DMS153 treated with DMSO at 0.1 percent for 48 hours (cell line): ENCODE measurements around the gene SKIDA1.
A peak's percentile ranks its signal among the peaks of the same experiment; 100 is the strongest.

ENCODE experiments used
- DNase-seq: peaks from one replicate; lab custom pipeline; 2025; ENCODE audit not compliant: unreplicated experiment; lab: John Stamatoyannopoulos, UW

Gene SKIDA1

GRCh38 chr10:21529032-21529910 lies 3.8 kb upstream of the SKIDA1 start:
- no peak for DNase-seq

DNA sequence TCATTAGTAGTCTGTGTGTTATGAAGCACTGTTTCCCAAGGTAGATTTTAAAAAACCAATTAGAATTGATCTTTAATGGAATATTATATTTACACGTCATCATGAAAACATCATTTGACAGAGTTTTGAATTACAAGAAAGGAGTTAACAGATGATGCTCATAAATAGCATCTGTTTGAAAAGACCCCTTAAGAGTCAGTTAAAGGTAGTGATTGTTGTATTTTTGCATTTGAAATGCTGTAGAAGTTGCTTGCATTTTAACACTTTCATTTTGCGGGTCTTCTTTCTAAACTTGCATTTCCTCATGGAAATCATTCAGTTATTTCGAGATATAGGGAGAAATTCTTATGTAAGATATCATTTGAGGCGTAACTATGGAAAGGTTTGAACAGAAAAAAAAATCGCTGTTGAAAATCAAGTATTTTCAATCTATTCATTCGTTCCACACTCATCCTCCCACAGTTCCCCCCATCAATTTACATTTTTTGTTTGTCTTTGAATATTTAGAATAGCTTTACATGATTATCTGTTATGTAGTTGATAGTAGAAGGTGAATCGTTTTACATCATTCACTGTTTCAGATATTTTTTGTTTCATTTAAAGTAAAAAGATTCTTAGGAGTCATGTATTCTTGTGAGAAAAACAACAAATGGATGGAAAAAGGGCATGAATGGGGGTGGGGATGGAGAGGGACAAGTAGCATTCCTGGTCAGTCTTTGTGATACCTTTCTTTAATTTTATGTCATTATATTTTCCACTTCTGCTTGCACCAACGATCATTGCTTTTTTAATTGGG lies 3.0 kb upstream of the SKIDA1 start:
- no peak for DNase-seq

- peak; percentile 16 for DNase-seq
Measured at GRCh38 chr10:21527598-21528235, 2.2 kb upstream of the SKIDA1 start.

DNA sequence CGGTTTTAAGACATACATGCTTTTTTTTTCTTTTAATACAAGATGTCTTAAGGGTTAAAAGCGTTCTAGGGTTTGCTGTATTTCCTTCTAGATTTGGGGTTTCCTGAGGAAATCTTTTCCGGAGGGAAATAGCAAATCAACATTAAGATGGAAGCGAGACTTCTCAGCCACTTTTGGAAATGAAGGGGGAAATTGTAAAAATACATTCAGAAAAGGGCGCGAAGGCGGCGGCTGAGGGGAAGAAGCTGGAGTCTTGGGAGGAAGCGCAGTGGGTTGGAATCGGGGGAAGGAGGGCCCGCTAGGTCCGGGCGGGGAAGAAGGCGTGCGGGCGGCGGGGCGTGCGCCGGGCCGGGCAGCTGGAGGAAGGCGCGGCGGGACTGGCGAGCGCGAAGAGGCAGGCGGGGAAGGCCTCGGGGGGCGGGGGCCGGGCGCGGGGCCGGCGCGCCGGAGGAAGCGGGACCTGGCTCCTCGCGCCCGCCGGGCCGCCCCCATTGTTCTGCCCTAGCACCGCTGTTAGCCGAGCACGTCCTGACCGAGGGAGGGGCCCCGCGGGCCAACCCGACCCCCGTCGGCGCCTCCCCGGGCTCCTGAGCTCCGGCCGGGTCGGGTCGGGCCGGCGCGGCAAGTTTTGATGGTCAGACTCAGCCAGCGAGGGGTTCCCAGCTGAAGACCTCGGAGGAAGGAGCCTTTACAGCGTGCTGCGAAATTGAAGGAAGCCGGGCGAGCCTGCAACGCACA lies 1.5 kb upstream of the SKIDA1 start:
- no peak for DNase-seq

GRCh38 chr10:21526188-21526859 lies 842 bp upstream of the SKIDA1 start:
- no peak for DNase-seq

DNA sequence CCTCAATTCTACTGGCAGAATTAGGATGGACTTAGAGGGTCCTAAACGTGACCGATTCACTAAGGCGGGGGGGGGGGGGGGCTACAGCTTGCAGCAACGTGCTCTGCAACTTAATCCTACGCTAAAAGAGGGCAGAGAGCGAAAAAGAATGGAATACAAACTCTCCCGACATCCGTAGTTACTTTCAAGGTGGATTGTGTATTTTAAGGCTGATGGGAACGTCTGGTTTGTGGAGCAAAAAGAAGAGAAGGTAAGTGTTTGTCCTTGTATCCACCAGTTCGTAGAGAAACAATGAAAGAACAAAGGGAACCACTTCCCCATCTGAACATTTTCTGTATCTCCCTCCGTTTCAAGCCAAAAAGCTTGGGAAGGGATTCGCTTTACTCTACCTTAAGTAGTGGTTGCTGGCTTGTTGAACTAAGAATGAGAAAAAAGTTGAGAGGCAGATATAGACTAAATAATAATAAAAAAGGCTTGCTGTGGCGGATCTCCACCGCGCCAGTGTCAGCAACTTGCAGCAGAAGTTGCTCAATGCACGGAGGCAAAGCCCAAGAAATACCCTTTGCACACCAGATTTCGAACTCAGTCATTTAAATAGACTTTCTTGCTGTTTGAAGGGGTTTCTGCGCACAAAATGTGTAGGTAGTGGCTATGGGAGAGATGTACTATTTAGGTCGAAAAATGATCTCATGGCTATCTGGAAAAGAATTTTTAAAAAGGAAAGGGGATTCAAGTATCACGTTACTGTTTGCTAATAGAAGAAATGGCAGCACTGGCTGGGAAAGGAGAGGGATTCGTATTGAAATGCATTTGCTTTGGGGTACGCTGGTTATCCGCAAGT lies 736 bp downstream of the SKIDA1 start:
- DNase-seq = no peak

DNA sequence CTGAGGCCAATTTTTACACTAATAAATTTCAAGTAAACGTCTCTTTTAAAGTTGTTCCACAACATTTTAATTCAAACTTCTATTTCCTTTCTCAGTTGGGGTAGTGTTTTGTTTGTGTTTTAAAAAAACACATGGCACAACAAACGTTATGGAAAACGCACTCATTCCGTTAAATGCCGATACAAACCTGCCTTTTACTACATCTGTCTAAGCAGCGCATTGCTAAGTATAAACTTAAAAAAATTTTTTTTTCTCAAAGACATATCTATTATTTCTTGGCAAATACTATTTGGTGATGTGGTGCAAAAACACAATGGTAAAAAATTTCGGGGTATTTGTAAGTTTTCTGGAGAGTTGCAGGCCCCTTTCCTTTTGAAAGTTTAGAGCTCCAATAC lies 1.4 kb downstream of the SKIDA1 start:
- no peak for DNase-seq

DNA sequence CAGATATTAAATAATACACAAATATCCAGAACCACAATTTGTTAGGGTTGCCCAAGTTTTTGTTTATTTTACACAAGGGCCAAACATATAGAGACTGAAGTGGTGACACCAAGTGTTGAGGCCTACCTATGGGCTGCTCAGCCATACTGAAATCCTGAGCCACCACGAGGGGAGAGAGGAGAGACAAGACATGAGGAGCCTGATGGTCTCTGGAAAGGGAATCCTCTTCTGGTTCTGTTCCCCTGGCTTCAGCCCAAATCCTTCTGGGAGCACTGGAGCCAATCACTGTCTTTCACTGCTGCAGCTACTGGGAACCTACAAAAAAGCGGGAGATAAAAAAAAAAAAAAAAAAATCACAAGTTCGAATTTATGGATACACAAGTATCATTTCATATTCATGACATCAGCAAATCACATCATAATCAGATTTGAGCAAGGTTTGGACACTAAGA lies 1.9 kb downstream of the SKIDA1 start:
- no peak for DNase-seq

- DNase-seq = no peak
Measured at GRCh38 chr10:21522631-21523406, 2.7 kb downstream of the SKIDA1 start.

- no peak for DNase-seq
Measured at GRCh38 chr10:21521751-21522533, 3.5 kb downstream of the SKIDA1 start.

DNA sequence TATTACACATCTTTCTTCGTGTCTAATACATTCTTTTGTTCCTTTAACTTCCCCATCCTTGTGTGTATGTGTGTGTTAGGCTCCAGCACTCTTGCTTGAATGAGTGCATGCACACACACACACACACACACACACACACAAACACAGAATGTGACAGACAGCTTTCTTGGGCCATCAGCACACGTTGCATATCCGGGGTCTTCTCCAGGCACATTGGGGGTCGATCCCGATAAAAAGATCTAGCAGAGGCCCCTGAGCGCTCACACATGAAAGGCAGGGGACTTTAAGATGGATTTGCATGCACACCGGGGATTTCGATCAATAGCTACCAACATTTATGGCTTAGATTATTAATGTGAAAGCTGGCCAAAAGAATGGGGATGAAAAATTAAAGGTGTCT lies 4.5 kb downstream of the SKIDA1 start:
- DNase-seq = no peak

GRCh38 chr10:21520509-21520908 lies 5.0 kb downstream of the SKIDA1 start:
- no peak for DNase-seq

GRCh38 chr10:21519941-21520436 lies 5.5 kb downstream of the SKIDA1 start:
- peak; percentile 28 for DNase-seq

- no peak for DNase-seq
Measured at GRCh38 chr10:21519397-21519933, 6.0 kb downstream of the SKIDA1 start.

GRCh38 chr10:21518641-21519396 lies 6.7 kb downstream of the SKIDA1 start:
- peak; percentile 9 for DNase-seq

GRCh38 chr10:21518149-21518640 lies 7.3 kb downstream of the SKIDA1 start:
- DNase-seq = no peak
